ENCODE measurements around the gene TSHR.
"Not testable (repeated sequence)": the region's sequence is repeated elsewhere in the genome, so short reads cannot be mapped to it uniquely, and the experiment has no call there.

TSHR gene

GRCh38 chr14:81068176-81068782 lies 112.9 kb downstream of the TSHR start:
- no peak for DNase-seq (ENCODE audit: low spot score)

DNA sequence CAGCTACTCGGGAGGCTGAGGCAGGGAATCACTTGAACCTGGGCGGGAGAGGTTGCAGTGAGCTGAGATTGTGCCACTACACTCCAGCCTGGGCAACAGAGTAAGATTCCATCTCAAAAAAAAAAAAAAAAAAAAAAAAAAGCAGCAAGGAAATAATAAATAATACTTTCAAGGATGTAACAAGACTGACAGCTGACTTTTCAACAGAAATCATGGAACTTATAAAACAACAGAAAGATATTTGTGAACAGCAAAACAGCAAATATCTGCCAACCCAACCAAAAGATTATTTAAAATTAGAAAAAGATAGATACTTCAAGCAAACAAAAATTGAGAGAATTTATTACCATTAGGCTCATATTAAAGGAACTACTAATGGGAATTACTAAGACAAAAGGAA lies 115.1 kb downstream of the TSHR start:
- no peak for DNase-seq (ENCODE audit: low spot score)

DNA sequence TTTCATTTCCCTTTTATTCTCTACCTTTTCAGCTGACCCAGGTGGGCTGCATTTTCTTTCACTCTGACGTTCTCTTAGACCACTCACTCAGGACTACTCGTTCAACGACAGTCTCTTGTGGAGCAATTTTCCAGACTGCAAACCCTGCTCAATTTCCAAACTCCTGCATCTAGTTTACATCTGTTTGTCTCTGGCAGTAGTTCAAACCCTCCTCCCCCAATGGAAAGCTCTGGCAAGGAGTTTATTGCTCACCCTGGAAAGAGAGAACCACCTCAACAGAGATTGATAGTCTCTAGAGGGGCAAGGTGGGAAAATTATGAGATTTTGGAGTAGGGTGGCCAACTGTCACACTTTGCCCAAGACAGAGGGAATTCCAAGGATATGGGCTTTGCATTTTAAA lies 130.2 kb downstream of the TSHR start:
- no peak for DNase-seq (ENCODE audit: low spot score)

- DNase-seq (ENCODE audit: low spot score), result no peak
Measured at GRCh38 chr14:81087230-81087629, 131.8 kb downstream of the TSHR start.

DNA sequence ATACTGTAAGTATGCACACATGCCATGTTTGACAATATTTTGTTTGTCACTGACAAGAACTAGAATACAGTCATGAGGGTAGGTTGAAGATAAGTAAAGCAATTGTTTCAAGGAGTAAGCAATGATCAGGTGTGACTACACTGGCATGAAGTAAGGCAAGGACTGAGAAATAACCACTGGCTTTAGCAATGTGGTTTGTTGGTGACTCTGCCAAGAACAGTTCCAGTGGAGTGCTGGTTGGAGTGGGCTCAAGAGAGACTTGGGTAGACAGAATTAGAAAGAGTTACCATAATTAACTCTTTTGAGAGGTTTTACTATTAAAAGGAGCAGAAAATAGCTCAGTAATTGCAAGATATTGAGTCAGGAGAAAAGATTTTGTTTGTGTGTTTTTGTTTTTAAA lies 135.7 kb downstream of the TSHR start:
- no peak for DNase-seq (ENCODE audit: low spot score)

DNA sequence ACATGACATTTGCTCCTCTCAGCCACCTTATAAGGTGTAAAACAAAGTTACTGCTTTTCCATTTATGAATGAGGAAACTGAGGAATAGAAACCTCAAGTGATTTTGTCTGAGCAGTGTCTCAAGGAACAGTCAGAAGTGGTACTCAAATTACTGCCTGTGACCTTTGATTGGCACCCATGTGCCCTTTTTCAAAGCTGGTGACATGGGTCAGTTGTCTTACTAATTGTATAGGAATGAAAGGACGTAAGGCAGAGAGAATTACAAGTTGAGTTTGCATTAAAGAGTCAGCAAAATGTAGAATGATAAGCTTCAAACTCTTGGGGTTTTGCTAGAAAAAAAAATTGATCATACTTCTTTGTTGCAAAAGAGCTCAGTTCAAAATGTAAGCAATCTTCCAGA lies 136.2 kb downstream of the TSHR start:
- no peak for DNase-seq (ENCODE audit: low spot score)

- no peak for DNase-seq (ENCODE audit: low spot score)
Measured at GRCh38 chr14:81093651-81094050, 138.2 kb downstream of the TSHR start.

GRCh38 chr14:81095539-81095938 lies 140.1 kb downstream of the TSHR start:
- DNase-seq (ENCODE audit: low spot score), result no peak

- DNase-seq (ENCODE audit: low spot score), result no peak
Measured at GRCh38 chr14:81096656-81097055, 141.2 kb downstream of the TSHR start.

DNA sequence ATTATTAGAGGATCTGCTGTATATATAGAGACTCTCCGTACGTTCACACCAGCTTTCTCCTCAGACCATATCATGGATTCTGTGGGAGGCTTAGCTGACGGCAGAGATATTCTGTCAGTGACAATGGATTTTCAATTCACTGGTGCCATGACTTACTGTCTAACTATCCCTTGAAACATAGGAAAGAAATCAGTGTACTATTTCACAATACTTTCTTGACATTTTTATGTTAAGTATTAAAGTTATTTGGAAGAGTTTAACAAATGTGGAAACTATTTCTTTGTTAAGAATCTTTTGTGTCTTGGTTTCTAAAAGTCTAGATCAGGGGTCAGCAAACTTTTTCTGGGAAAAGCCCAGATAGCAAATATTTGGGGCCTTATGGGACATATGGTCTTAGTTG lies 146.8 kb downstream of the TSHR start:
- DNase-seq (ENCODE audit: low spot score), result no peak

DNA sequence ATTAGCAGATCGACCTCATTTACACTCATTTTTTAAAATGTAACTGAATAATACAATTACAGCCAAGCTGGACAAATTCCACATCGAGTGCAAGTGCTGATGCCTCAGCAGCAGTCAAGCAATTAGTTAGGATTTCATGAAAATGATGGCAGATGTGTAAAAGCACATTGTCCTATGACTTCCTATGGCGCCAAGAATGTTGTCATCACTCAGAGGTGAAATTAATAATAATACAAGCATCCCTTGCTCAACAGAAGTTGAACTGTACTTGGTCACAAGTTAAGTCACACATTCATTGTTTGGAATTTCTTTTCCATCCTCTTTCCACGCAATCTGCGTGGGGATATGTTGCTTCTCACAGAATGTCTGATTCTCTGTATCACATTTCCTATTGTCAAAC lies 148.0 kb downstream of the TSHR start:
- no peak for DNase-seq (ENCODE audit: low spot score)

- DNase-seq (ENCODE audit: low spot score), result no peak
Measured at GRCh38 chr14:81105378-81105777, 150.0 kb downstream of the TSHR start.

DNA sequence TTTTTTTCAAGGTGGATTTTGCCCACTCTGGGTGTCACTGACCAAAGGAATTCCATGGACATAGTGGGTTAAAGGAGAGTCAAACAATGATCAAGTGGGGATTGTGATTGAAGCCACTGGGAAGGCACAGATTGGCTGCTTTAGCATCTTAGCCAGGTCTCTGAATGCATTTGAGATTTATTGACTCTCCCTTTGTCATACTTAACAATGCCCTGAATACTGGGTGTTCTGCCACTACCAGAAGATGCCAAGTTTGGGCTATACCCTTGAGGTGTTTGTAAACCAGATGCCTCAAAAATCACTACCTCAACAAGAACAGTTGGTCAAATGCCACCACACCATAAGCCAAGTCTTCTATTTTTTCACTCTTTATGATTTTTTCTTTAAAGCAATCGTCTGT lies 150.5 kb downstream of the TSHR start:
- DNase-seq (ENCODE audit: low spot score), result no peak

DNA sequence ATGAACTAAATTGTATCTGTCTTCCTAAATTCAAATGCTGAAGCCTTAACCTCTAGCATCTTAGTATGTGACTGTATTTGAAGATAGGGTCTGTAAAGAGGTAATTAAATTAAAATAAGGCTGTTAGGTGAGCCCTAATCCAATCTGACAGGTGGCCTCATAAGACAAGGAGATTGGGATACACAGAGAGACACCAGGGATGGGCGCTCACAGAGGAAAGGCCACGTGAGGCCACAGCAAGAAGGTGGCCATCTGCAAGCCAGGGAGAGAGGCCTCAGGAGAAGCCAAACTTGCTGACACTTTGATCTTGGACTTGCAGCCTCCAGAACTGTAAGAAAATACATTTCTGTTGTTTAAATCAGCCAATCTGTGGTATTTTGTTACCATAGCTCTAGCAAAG lies 154.8 kb downstream of the TSHR start:
- DNase-seq (ENCODE audit: low spot score), result no peak

- DNase-seq (ENCODE audit: low spot score), result no peak
Measured at GRCh38 chr14:81113176-81113575, 157.8 kb downstream of the TSHR start.

DNA sequence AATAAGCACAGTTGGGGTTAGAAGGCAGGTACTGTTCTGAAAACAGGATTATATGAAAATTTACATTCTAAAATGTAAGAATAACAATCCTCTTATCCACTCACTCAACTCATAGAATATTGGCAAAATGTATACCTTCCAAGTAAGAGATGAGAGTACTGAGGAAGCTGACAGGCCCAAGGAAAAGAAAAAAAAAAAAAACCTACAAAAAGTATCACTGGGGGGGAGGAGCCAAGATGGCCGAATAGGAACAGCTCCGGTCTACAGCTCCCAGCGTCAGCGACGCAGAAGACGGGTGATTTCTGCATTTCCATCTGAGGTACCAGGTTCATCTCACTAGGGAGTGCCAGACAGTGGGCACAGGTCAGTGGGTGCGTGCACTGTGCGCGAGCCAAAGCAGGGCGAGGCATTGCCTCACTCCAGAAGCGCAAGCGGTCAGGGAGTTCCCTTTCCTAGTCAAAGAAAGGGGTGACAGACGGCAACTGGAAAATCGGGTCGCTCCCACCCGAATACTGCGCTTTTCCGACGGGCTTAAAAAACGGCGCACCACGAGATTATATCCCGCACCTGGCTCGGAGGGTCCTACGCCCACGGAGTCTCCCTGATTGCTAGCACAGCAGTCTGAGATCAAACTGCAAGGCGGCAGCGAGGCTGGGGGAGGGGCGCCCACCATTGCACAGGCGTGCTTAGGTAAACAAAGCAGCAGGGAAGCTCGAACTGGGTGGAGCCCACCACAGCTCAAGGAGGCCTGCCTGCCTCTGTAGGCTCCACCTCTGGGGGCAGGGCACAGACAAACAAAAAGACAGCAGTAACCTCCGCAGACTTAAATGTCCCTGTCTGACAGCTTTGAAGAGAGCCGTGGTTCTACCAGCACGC lies 158.8 kb downstream of the TSHR start:
- DNase-seq (ENCODE audit: low spot score), result not testable (repeated sequence)

GRCh38 chr14:81120501-81120900 lies 165.1 kb downstream of the TSHR start:
- no peak for DNase-seq (ENCODE audit: low spot score)

- no peak for DNase-seq (ENCODE audit: low spot score)
Measured at GRCh38 chr14:81122326-81122725, 166.9 kb downstream of the TSHR start.

- no peak for DNase-seq (ENCODE audit: low spot score)
Measured at GRCh38 chr14:81123811-81124210, 168.4 kb downstream of the TSHR start.

DNA sequence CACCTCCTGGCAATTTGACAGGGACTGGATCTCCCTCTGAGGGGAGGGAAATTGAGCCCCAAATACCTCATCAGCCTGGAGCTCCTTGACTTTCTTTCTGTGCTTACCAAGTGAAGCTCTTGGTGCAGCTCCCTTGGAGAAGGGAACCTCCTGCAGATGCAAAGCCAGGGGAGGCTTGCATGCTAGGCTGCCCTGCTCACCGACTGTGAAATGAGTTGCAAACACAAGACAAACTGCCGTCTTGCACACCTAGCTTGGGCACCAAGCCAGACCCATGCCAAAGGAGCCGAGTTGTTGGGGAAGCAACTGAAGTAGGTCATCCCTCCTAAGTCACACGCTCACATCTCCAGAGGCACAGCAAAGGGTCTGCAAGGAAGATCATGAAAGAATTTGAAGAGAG lies 170.1 kb downstream of the TSHR start:
- DNase-seq (ENCODE audit: low spot score), result no peak

DNA sequence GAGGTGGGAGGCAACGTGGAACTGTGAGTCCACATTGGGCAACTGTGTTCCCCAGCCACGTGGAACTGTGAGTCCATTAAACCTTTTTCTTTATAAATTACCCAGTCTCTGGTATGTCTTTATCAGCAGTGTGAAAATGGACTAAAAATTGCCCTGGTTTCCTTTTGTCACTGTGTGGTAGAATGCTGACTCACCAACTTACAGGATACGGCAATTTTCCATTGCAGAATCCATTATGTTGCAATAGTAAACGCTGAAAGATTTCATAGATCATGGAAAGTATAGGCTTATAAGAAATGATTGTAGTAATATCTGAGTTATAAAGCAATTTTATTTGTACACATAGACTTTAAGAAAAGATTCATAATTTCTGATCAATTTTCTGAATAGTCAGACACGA lies 172.4 kb downstream of the TSHR start:
- no peak for DNase-seq (ENCODE audit: low spot score)

GRCh38 chr14:81129242-81129641 lies 173.8 kb downstream of the TSHR start:
- no peak for DNase-seq (ENCODE audit: low spot score)

DNA sequence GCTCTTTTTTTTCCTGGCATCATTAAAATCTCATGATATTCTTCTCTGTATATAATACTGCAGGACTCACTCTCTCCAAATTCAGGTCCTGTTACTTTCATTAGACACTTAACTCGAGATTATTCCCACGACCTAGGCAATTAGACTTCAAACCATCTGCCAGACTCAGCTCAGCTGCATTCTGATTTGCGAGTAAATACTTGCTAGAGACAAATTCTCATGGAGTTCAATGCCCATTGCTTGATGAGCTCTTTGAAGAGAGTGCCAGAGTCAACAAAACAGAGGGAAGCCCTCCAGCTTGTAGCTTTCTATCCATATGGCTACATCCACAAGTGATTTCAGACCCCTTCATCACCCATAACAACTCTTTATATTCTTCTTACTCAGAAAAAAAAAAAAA lies 177.0 kb downstream of the TSHR start:
- no peak for DNase-seq (ENCODE audit: low spot score)

DNA sequence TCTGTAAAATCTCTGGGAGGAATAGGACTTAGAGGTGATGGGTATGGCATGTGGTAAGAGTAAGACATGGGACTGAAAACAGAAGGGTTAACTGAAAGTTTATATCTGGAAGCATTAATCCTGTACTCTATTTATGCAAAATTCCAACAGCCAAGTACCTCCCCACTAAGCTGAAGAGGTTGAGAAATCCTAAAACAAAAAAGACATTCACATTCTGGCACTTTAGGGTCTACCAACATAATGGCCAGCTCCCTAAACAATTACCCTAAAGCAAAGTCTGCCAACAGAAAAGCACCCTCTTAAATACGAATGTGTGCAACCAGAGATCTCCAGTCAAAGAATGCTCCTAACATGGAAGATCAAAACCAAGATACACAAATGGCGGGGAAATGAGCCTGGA lies 178.0 kb downstream of the TSHR start:
- DNase-seq (ENCODE audit: low spot score), result no peak
